Psoas muscle (tissue), 8 donors: Measurements from ENCODE around the gene ALS2CL. TPM values are rescaled to one million over a fixed set of nuclear protein-coding genes. Genes with fewer than 3 reads are reported as not detected.

Source experiments
- ATAC-seq, 4 donors: fragments of 200-7000 bp; cut with Tn5 transposase; one replicate each; pipeline ENCODE4 v1.9.1; 2020; ENCODE audit warnings: moderate library complexity in 3 of 4, mild to moderate bottlenecking in 2 of 4
- DNase-seq, 2 donors: peaks; one replicate each; pipeline ENCODE4 v3.0.0-alpha.2; 2020
- H3K27ac ChIP-seq: fragments of 200-600 bp; one replicate; pipeline ENCODE4 v1.8.0; 2022
- H3K27me3 ChIP-seq, 3 donors: fragments of 200-600 bp in 1 of 3; one replicate each; pipeline versions ENCODE4 v1.6.1 to v1.8.0; 2013 to 2022; ENCODE audit warnings: low read length in 2 of 3, mild to moderate bottlenecking in 2 of 3, moderate library complexity in 1 of 3; ENCODE audit not compliant: insufficient read depth in 3 of 3
- H3K36me3 ChIP-seq, 2 donors: fragments of 200-600 bp in 1 of 2; one replicate each; pipeline versions ENCODE4 v1.6.1 to v1.8.0; 2013 to 2022; ENCODE audit warnings: low read depth in 1 of 2, mild to moderate bottlenecking in 1 of 2, moderate library complexity in 1 of 2; ENCODE audit not compliant: insufficient read depth in 1 of 2
- H3K4me1 ChIP-seq: fragments of 200-600 bp; one replicate; pipeline ENCODE4 v1.8.0; 2022
- H3K4me3 ChIP-seq: fragments of 200-600 bp; one replicate; pipeline ENCODE4 v1.8.0; 2022; ENCODE audit warnings: mild to moderate bottlenecking
- H3K9me3 ChIP-seq: fragments of 200-600 bp; one replicate; pipeline ENCODE4 v1.8.0; 2022
- WGBS, 3 donors: extraction: QIAGEN DNeasy Blood & Tissue Kit; methylation state at CpG; one replicate each; pipeline versions ENCODE4 v1.1.6 to v1.1.7; 2013; 5-methylcytosine and 5-hydroxymethylcytosine counted together
- intact Hi-C, 2 donors: fragments of 100-400 bp; cut with DNase I; formaldehyde crosslinking; loops; one replicate each; pipeline versions ENCODE4 v1.11.0 to v1.14.2; 2022
- polyA plus RNA-seq, 3 donors: library from polyadenylated mRNA; stranded (reverse); fragments of 200-250 nt; gene quantifications; one replicate each; pipeline ENCODE4 v1.2.3, GENCODE V29; 2013
- total RNA-seq, 4 donors: library from RNA; stranded (reverse); fragmentation: NEBNext Ultra II Directional in 2 of 4; extraction: Animal tissue kit (Norgen Biotek cat#: 25700) in 2 of 4; gene quantifications; one replicate each; pipeline versions ENCODE4 v1.2.1 to v1.2.4, GENCODE V29; 2021 to 2023
- TF ChIP-seq, protein P1 (sequence below): fragments of 200-600 bp; IDR thresholded peaks from one replicate; pipeline ENCODE4 v1.8.0; 2022; ENCODE audit warnings: antibody characterized with exemption
- donor health status: healthy with polysubstance abuse.
- donor health status: DM: no; HTN: no; CAD: no; lungs with moderate emphysema.
- donor health status: Bipolar disorder and iron deficiency.
- donor health status: healthy.
- donor health status: DM: yes; HTN: yes; CAD: no.
- donor health status: DM: no; HTN: no; CAD: no.
- donor health status: DM: no; HTN: no; CAD: no.
- donor health status: DM: yes; HTN: yes; CAD: no.

The ALS2CL gene
- total and polyA plus RNA-seq, 7 donors: 5.0 to 10.1 (median 6.3) TPM

DNA sequence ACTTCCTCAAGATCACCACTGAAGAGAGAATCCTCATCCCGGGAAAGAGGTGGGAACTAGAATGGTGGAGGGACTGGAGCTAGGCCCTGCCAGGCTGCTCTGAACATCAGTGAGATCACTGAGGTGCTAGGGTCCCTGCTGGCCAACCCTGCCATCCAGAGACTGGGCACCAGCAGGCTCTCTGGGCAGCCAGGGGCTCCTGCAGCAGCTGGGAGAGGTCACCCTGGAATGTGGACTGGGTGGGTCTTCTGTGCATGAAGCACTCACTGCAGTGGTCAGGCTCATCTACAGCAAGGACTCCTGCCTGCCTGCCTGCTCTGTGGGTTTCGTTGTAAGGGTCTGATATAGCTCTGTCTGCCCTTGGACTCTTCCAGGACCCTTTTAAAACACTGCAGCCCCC lies 24.9 kb downstream of the ALS2CL start:
- Histone ChIP-seq H3K9me3 (no peaks in the 10 kb centered on the region), H3K4me3 (no peak overlapping the region), H3K27ac (no peak overlapping the region), H3K36me3 (peaks cover 0 to 34% of the 10 kb centered on the region in 2 donors), H3K4me1 (peaks cover 2% of the 10 kb centered on the region), H3K27me3 (no peaks in the 10 kb centered on the region)
- no peak for DNase-seq
- intact Hi-C loops: no loop called here
- 78 to 83% (median 82%) methylated on average over 2 of the region's 2 CpGs for WGBS, 3 donors
- no peak for ATAC-seq
- TF ChIP-seq, protein P1, sequence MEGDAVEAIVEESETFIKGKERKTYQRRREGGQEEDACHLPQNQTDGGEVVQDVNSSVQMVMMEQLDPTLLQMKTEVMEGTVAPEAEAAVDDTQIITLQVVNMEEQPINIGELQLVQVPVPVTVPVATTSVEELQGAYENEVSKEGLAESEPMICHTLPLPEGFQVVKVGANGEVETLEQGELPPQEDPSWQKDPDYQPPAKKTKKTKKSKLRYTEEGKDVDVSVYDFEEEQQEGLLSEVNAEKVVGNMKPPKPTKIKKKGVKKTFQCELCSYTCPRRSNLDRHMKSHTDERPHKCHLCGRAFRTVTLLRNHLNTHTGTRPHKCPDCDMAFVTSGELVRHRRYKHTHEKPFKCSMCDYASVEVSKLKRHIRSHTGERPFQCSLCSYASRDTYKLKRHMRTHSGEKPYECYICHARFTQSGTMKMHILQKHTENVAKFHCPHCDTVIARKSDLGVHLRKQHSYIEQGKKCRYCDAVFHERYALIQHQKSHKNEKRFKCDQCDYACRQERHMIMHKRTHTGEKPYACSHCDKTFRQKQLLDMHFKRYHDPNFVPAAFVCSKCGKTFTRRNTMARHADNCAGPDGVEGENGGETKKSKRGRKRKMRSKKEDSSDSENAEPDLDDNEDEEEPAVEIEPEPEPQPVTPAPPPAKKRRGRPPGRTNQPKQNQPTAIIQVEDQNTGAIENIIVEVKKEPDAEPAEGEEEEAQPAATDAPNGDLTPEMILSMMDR: no peak

- DNase-seq (peak in 1 of 2 donors; percentile 39), ATAC-seq (no peak)
- Histone ChIP-seq H3K27ac (no peak overlapping the region), H3K9me3 (no peaks in the 10 kb centered on the region), H3K4me3 (no peak overlapping the region), H3K36me3 (peaks cover 0 to 29% of the 10 kb centered on the region in 2 donors), H3K4me1 (peaks cover 7% of the 10 kb centered on the region), H3K27me3 (no peaks in the 10 kb centered on the region)
- intact Hi-C loops: no loop called here
- TF ChIP-seq, protein P1: no peak
- WGBS, 3 donors: 55 to 64% (median 56%) methylated on average over 5 to 8 of the region's 8 CpGs
Measured at GRCh38 chr3:46668116-46668515, 25.4 kb downstream of the ALS2CL start.

- WGBS, 3 donors: 87 to 88% (median 87%) methylated on average over 9 of the region's 9 CpGs
- H3K4me3 ChIP-seq: no peak overlapping the region
- H3K27ac ChIP-seq: no peak overlapping the region
- no peaks in the 10 kb centered on the region for H3K27me3 ChIP-seq
- H3K9me3 ChIP-seq: no peaks in the 10 kb centered on the region
- peaks cover 0 to 25% of the 10 kb centered on the region in 2 donors for H3K36me3 ChIP-seq
- TF ChIP-seq, protein P1: no peak
- H3K4me1 ChIP-seq: peaks cover 11% of the 10 kb centered on the region
- DNase-seq (peak in 1 of 2 donors; percentile 30), ATAC-seq (no peak)
- intact Hi-C loops: no loop called here
Measured at GRCh38 chr3:46667657-46668056, 25.8 kb downstream of the ALS2CL start.

GRCh38 chr3:46667061-46667621 lies 26.3 kb downstream of the ALS2CL start:
- DNase-seq: peak in 1 of 2 donors; percentile 47

More at GRCh38 chr3:46667061-46667621, 26.3 kb downstream of the ALS2CL start:
- Histone ChIP-seq H3K27me3 (no peaks in the 10 kb centered on the region), H3K4me1 (peaks cover 15% of the 10 kb centered on the region), H3K36me3 (peaks cover 0 to 19% of the 10 kb centered on the region in 2 donors), H3K4me3 (no peak overlapping the region), H3K9me3 (no peaks in the 10 kb centered on the region), H3K27ac (no peak overlapping the region)
- TF ChIP-seq, protein P1: no peak
- 35 to 59% (median 47%) methylated on average over 8 of the region's 8 CpGs for WGBS, 3 donors
- ATAC-seq: no peak
- intact Hi-C loops: no loop called here
